HepG2 (cell line): ENCODE measurements around the gene SPCS2. TPM values are rescaled to one million over a fixed set of nuclear protein-coding genes. Genes with fewer than 3 reads are reported as not detected.

ENCODE experiments used
- ATAC-seq: fragments of 200-7000 bp; cut with Tn5 transposase; 3 replicates; pipeline ENCODE4 v1.9.1; 2020; ENCODE audit warnings: mild to moderate bottlenecking, moderate library complexity
- BruUV-seq: library from RNA; stranded (reverse); fragments of 400-500 nt; replicated peaks from 2 replicates; lab custom pipeline; 2021; lab: Mats Ljungman, UMichigan
- CTCF ChIA-PET: fragments of 300-600 bp; formaldehyde crosslinking; extraction: SDS; loops from one replicate; lab custom pipeline; 2021; ENCODE audit warnings: low total read pairs, inconsistent platforms, low intra/inter-chr PET ratio; lab: Yijun Ruan, JAX
- POLR2A ChIA-PET: fragments of 350-600 bp; sonication (Branson Sonifier 250); formaldehyde crosslinking; loops from one replicate; lab custom pipeline; 2020; ENCODE audit warnings: antibody characterized with exemption, inconsistent platforms; lab: Yijun Ruan, JAX
- DNase-seq: peaks from one replicate; pipeline ENCODE4 v3.0.0-alpha.2; 2015; ENCODE audit warnings: low spot score
- FAIRE-seq: peaks from 3 replicates; lab custom pipeline; 2011; peaks lifted over from hg19 to GRCh38; lab: Jason Lieb, UNC
- H2AFZ ChIP-seq: one replicate; pipeline ENCODE4 v1.6.1; 2011; ENCODE audit warnings: low read length, inconsistent platforms
- H3K27ac ChIP-seq: fragments of 300-600 bp; 3 replicates; pipeline ENCODE4 v1.8.0; 2011; ENCODE audit warnings: mixed run types, mild to moderate bottlenecking, mixed read lengths, low read length, inconsistent platforms; ENCODE audit not compliant: insufficient read depth; ENCODE audit errors: extremely low read length
- H3K27me3 ChIP-seq, 2 experiments: fragments of 200-600 bp in 1 of 2; 2 replicates in 1 of 2; 3 replicates in 1 of 2; pipeline versions ENCODE4 v1.6.0 to v1.8.0; 2011; ENCODE audit warnings: low read length in 2 of 2, mild to moderate bottlenecking in 2 of 2, moderate library complexity in 2 of 2, inconsistent platforms in 1 of 2; ENCODE audit not compliant: insufficient read depth in 2 of 2, control insufficient read depth in 1 of 2
- H3K36me3 ChIP-seq, 2 experiments: fragments of 200-600 bp in 1 of 2; replicated peaks in 1 of 2; 2 replicates in 1 of 2; 3 replicates in 1 of 2; pipeline versions ENCODE4 v1.5.1 to v1.8.0; 2011; ENCODE audit warnings: low read length in 2 of 2, inconsistent platforms in 1 of 2; ENCODE audit not compliant: insufficient read depth in 2 of 2, control insufficient read depth in 1 of 2
- H3K4me1 ChIP-seq: 2 replicates; pipeline ENCODE4 v1.5.1; 2012; ENCODE audit warnings: low read length, inconsistent platforms; ENCODE audit not compliant: insufficient read depth
- H3K4me2 ChIP-seq: 2 replicates; pipeline ENCODE4 v1.6.0; 2011; ENCODE audit warnings: low read depth, low read length, inconsistent platforms
- H3K4me3 ChIP-seq, 3 experiments: fragments of 200-600 bp in 1 of 3; sonication (generic), shearing (Covaris generic) in 1 of 3; replicated peaks in 1 of 3; 2 replicates each; pipeline ENCODE4 v1.5.1; 2011 to 2016; ENCODE audit warnings: low read length in 3 of 3, inconsistent platforms in 2 of 3, low read depth in 2 of 3, mild to moderate bottlenecking in 2 of 3, control low read depth in 1 of 3, mixed read lengths in 1 of 3; ENCODE audit not compliant: insufficient read depth in 1 of 3
- H3K79me2 ChIP-seq: one replicate; pipeline ENCODE4 v1.6.1; 2011; ENCODE audit warnings: low read length, inconsistent platforms; ENCODE audit not compliant: insufficient read depth
- H3K9ac ChIP-seq: 2 replicates; pipeline ENCODE4 v1.6.0; 2011; ENCODE audit warnings: mild to moderate bottlenecking, low read depth, low read length, inconsistent platforms; ENCODE audit not compliant: insufficient read depth
- H3K9me3 ChIP-seq: 2 replicates; pipeline ENCODE4 v1.5.1; 2012; ENCODE audit warnings: mild to moderate bottlenecking, low read length
- H4K20me1 ChIP-seq: 2 replicates; pipeline ENCODE4 v1.6.0; 2011; ENCODE audit warnings: inconsistent platforms, mild to moderate bottlenecking, low read length, moderate library complexity; ENCODE audit not compliant: insufficient read depth
- GATAD2A ChIP-seq: IDR thresholded peaks from 2 replicates; pipeline ENCODE4 v1.6.1; 2016
- NCOA5 ChIP-seq: sonication (generic); formaldehyde crosslinking; IDR thresholded peaks from 2 replicates; pipeline ENCODE4 v1.4.0; 2020; ENCODE audit warnings: missing genetic modification reagents
- SIN3B ChIP-seq: fragments of 150-350 bp; IDR thresholded peaks from 2 replicates; pipeline ENCODE4 v1.6.1; 2014; ENCODE audit warnings: low read length
- ZNF512B ChIP-seq: sonication (generic); formaldehyde crosslinking; IDR thresholded peaks from 2 replicates; pipeline ENCODE4 v1.5.1; 2020; ENCODE audit warnings: missing genetic modification reagents, mild to moderate bottlenecking, borderline replicate concordance
- ZNF672 ChIP-seq: sonication (generic); formaldehyde crosslinking; IDR thresholded peaks from 2 replicates; pipeline ENCODE4 v1.8.1; 2022; ENCODE audit warnings: missing genetic modification reagents
- WGBS: methylation state at CpG from one replicate; pipeline ENCODE4 v1.1.6; 2017; ENCODE audit warnings: low lambda C conversion rate; 5-methylcytosine and 5-hydroxymethylcytosine counted together
- in situ Hi-C: cut with HindIII; loops from 2 replicates; pipeline ENCODE4 v1.10.0; 2017; ENCODE audit warnings: low pct_unique_long_range_greater_than_20kb; ENCODE audit not compliant: extremely low pct_ligation_motif_present
- intact Hi-C: fragments of 100-400 bp; cut with micrococcal nuclease; formaldehyde crosslinking; loops from one replicate; pipeline ENCODE4 v1.10.0; 2022; ENCODE audit not compliant: unreplicated experiment
- polyA plus RNA-seq, 8 experiments: library from polyadenylated mRNA; depleted of rRNA in 3 of 8; stranded (reverse) in 7 of 8; unstranded in 1 of 8; fragments of >200 nt; fragmentation: Illumina TruSeq in 4 of 8; extraction: Trizol in 4 of 8; gene quantifications; 2 replicates each; pipeline versions ENCODE4 v1.2.1 to v1.2.3, GENCODE V29; 2011 to 2016; ENCODE audit warnings: low read depth in 4 of 8, missing spikeins in 1 of 8, mixed read lengths in 1 of 8; ENCODE audit not compliant: insufficient read depth in 1 of 8
- total RNA-seq, 5 experiments: library from RNA; depleted of rRNA; stranded (reverse); fragments of >200 nt; fragmentation: Illumina TruSeq; extraction: Trizol; gene quantifications; 2 replicates each; pipeline ENCODE4 v1.2.3, GENCODE V29; 2016; ENCODE audit warnings: low read depth in 1 of 5
- TF ChIP-seq, protein P1 (sequence below): sonication (generic); formaldehyde crosslinking; IDR thresholded peaks from 2 replicates; pipeline ENCODE4 v1.9.0; 2022; ENCODE audit warnings: low read depth, missing genetic modification reagents
- TF ChIP-seq, protein P2 (sequence below), 2 experiments: sonication (generic) in 1 of 2; formaldehyde crosslinking in 1 of 2; IDR thresholded peaks; 2 replicates each; pipeline versions ENCODE4 v1.4.0 to v1.6.1; 2018 to 2020; ENCODE audit warnings: missing genetic modification reagents in 2 of 2, borderline replicate concordance in 1 of 2, low read depth in 1 of 2, mild to moderate bottlenecking in 1 of 2, missing biosample characterization in 1 of 2
- TF ChIP-seq, protein P3 (sequence below): IDR thresholded peaks from 2 replicates; pipeline ENCODE4 v1.6.1; 2016; ENCODE audit warnings: missing genetic modification reagents, missing compliant biosample characterization

The SPCS2 gene
- total and polyA plus RNA-seq, 2 of the 13 experiments (the other 11 are each of a cell fraction or from before 2014, with no cell fraction given): 87.3 to 142 TPM

GRCh38 chr11:75022296-75022695 is 73.2 kb downstream of the SPCS2 start (continued):
- TF ChIP-seq, protein P1, sequence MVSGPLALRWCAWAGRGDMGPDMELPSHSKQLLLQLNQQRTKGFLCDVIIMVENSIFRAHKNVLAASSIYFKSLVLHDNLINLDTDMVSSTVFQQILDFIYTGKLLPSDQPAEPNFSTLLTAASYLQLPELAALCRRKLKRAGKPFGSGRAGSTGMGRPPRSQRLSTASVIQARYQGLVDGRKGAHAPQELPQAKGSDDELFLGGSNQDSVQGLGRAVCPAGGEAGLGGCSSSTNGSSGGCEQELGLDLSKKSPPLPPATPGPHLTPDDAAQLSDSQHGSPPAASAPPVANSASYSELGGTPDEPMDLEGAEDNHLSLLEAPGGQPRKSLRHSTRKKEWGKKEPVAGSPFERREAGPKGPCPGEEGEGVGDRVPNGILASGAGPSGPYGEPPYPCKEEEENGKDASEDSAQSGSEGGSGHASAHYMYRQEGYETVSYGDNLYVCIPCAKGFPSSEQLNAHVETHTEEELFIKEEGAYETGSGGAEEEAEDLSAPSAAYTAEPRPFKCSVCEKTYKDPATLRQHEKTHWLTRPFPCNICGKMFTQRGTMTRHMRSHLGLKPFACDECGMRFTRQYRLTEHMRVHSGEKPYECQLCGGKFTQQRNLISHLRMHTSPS (CRISPR knock-in tag): no peak
- TF ChIP-seq SIN3B (no peak), ZNF672 (CRISPR knock-in tag) (no peak)

GRCh38 chr11:75022759-75023396 is 73.8 kb downstream of the SPCS2 start:
- Histone ChIP-seq H3K27ac (no peak overlapping the region), H3K4me1 (peaks cover 5% of the 10 kb centered on the region; the same call in 1 of the 2 replicates), H3K4me2 (no peak overlapping the region), H3K27me3 (peaks cover 0 to 8% of the 10 kb centered on the region in 2 experiments; a peak in 2 of 5 replicates), H3K79me2 (no peaks in the 10 kb centered on the region), H3K9me3 (no peaks in the 10 kb centered on the region), H2AFZ (no peak overlapping the region), H3K9ac (no peak overlapping the region), H4K20me1 (no peaks in the 10 kb centered on the region), H3K36me3 (no peaks in the 10 kb centered on the region), H3K4me3 (no peak overlapping the region)
- peak; percentile 91 for FAIRE-seq
- peak; percentile 98 for ATAC-seq
- in situ Hi-C loops (loop anchor here (5.0 kb wide), 2 partner anchors 91 to 224 kb away; no protein-coding TSS in a partner anchor), intact Hi-C loops (loop anchor here (1.0 kb wide), 1 partner anchor 225 kb away; no protein-coding TSS in a partner anchor)
- ChIA-PET CTCF (interaction anchor here (1.1 to 4.4 kb wide), 5 partner anchors 9 to 226 kb away, joined by 3 to 62 read pairs (median 10); partner anchors contain the start of gene TPBGL), POLR2A (interaction anchor here (1.5 kb wide), 1 partner anchor 34 kb away, joined by 4 read pairs; the partner anchor contains the start of gene NEU3)
- DNase-seq: peak; percentile 73
- no TSS peak for BruUV-seq
- 42% methylated on average over 5 of the region's 5 CpGs for WGBS
- TF ChIP-seq ZNF512B (CRISPR knock-in tag): no peak
- 0 out of 2 replicates have a peak, but pooled peaks have one; percentile 30 for TF ChIP-seq GATAD2A (CRISPR knock-in tag)
- no peak for TF ChIP-seq NCOA5 (CRISPR knock-in tag)
- TF ChIP-seq, protein P2, sequence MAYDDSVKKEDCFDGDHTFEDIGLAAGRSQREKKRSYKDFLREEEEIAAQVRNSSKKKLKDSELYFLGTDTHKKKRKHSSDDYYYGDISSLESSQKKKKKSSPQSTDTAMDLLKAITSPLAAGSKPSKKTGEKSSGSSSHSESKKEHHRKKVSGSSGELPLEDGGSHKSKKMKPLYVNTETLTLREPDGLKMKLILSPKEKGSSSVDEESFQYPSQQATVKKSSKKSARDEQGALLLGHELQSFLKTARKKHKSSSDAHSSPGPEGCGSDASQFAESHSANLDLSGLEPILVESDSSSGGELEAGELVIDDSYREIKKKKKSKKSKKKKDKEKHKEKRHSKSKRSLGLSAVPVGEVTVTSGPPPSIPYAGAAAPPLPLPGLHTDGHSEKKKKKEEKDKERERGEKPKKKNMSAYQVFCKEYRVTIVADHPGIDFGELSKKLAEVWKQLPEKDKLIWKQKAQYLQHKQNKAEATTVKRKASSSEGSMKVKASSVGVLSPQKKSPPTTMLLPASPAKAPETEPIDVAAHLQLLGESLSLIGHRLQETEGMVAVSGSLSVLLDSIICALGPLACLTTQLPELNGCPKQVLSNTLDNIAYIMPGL (CRISPR knock-in tag; IDR thresholded peaks at IDR 0.05; ENCODE audit: borderline replicate concordance in 1 of 2, low read depth in 1 of 2): 0 out of 4 replicates have a peak, but pooled peaks of 1 of the 2 experiments have one; percentile 37
- TF ChIP-seq, protein P3, sequence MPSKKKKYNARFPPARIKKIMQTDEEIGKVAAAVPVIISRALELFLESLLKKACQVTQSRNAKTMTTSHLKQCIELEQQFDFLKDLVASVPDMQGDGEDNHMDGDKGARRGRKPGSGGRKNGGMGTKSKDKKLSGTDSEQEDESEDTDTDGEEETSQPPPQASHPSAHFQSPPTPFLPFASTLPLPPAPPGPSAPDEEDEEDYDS (CRISPR knock-in tag): 0 out of 2 replicates have a peak, but pooled peaks have one; percentile 41
